Skin of body (tissue), 2 donors: ENCODE measurements around the gene POT1. TPM values are rescaled to one million over a fixed set of nuclear protein-coding genes. Genes with fewer than 3 reads are reported as not detected.

Experiments
- DNase-seq: peaks from one replicate; lab custom pipeline; 2025; lab: John Stamatoyannopoulos, UW
- total RNA-seq: library from RNA; depleted of rRNA; stranded (reverse); fragments of >200 nt; gene quantifications from one replicate; pipeline ENCODE4 v1.2.3, GENCODE V29; 2014

POT1 gene
- total RNA-seq, 1 donor from 2014 or later, result 72.1 TPM

GRCh38 chr7:124914298-124914697 is 15.3 kb downstream of the POT1 start:
- no peak for DNase-seq

- no peak for DNase-seq
Observed at GRCh38 chr7:124912972-124913371, 16.7 kb downstream of the POT1 start.

- no peak for DNase-seq
Observed at GRCh38 chr7:124909808-124910207, 19.8 kb downstream of the POT1 start.

- no peak for DNase-seq
Observed at GRCh38 chr7:124908259-124908658, 21.4 kb downstream of the POT1 start.

- DNase-seq, result no peak
Observed at GRCh38 chr7:124907490-124907889, 22.1 kb downstream of the POT1 start.

GRCh38 chr7:124898531-124898930 is 31.1 kb downstream of the POT1 start:
- DNase-seq, result no peak

- DNase-seq, result no peak
Observed at GRCh38 chr7:124896001-124896400, 33.6 kb downstream of the POT1 start.

GRCh38 chr7:124893140-124893827 is 36.3 kb downstream of the POT1 start:
- DNase-seq, result no peak

- no peak for DNase-seq
Observed at GRCh38 chr7:124887247-124887646, 42.4 kb downstream of the POT1 start.

- no peak for DNase-seq
Observed at GRCh38 chr7:124881981-124882380, 47.6 kb downstream of the POT1 start.

- DNase-seq, result no peak
Observed at GRCh38 chr7:124879771-124880170, 49.9 kb downstream of the POT1 start.

GRCh38 chr7:124879103-124879502 is 50.5 kb downstream of the POT1 start:
- no peak for DNase-seq

GRCh38 chr7:124874644-124875163 is 54.9 kb downstream of the POT1 start:
- DNase-seq, result no peak

GRCh38 chr7:124857672-124858235 is 71.9 kb downstream of the POT1 start:
- no peak for DNase-seq

GRCh38 chr7:124856299-124856888 is 73.2 kb downstream of the POT1 start:
- no peak for DNase-seq

- no peak for DNase-seq
Observed at GRCh38 chr7:124843336-124843735, 86.3 kb downstream of the POT1 start.

- DNase-seq, result no peak
Observed at GRCh38 chr7:124840435-124840834, 89.2 kb downstream of the POT1 start.

GRCh38 chr7:124839687-124840086 is 89.9 kb downstream of the POT1 start:
- DNase-seq, result no peak

GRCh38 chr7:124836173-124836572 is 93.5 kb downstream of the POT1 start:
- DNase-seq, result no peak

- no peak for DNase-seq
Observed at GRCh38 chr7:124818807-124819206, 110.8 kb downstream of the POT1 start.

GRCh38 chr7:124813994-124814798 is 115.4 kb downstream of the POT1 start:
- no peak for DNase-seq

- no peak for DNase-seq
Observed at GRCh38 chr7:124812764-124813163, 116.9 kb downstream of the POT1 start.
